Superior temporal gyrus (tissue), 1 donor: ENCODE data around the gene ANKFY1.
"Not testable (repeated sequence)": the region's sequence is repeated elsewhere in the genome, so short reads cannot be mapped to it uniquely, and the experiment has no call there.

Experiments
- DNase-seq: peaks from one replicate; pipeline ENCODE4 v3.0.0-alpha.2; 2016; ENCODE audit errors: extremely low spot score

The ANKFY1 gene

DNA sequence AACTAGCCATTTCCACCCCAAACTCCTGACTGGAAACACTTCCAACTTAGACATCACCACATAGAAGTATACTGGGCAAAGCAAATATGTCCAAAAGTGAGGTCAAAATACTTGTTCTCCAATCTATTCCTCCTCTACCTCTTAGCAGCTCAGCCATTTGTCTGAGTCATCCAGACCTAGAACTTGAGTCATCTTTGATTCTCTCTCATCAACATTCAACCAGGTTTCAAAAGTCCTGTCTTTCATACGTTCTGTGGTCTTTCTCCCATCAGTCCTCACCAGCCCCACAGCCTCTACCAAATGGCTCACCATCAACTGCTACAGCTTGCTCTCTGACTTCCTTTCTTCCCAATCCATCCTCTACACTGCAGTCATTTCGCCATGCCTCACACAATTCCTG is 6.8 kb downstream of the ANKFY1 start:
- DNase-seq, result no peak

GRCh38 chr17:4255271-4255670 is 8.5 kb downstream of the ANKFY1 start:
- DNase-seq, result not testable (repeated sequence)

GRCh38 chr17:4250887-4251286 is 12.9 kb downstream of the ANKFY1 start:
- no peak for DNase-seq

DNA sequence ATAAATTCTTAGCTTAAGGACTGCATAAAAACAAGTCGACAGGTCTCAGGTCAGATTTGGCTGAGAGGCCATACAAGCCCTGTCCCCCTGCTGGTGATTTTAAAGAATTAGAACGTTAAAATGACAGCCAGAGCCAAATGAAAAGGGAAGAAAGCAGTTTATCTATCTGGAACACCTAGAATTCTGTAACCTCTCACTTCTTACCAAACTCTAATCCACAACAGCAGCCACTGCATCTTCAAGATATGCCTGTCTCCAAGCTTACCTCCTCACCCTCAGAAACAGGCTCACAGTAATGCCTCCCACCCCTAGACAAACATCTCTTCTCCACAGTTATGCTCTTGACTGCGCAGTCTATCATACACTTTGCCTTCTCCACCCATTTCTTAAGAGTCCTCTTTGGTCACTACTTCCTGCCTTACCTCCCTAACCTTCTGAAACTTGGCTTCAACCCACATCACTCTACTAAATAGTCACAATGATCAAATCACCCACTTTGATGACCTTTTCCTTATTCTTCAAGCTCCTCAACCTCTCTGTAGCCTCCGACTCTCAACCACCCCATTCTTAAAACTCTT is 14.2 kb downstream of the ANKFY1 start:
- DNase-seq, result no peak

- DNase-seq, result no peak
Observed at GRCh38 chr17:4248504-4249277, 15.1 kb downstream of the ANKFY1 start.

- DNase-seq, result no peak
Observed at GRCh38 chr17:4247971-4248388, 15.8 kb downstream of the ANKFY1 start.

DNA sequence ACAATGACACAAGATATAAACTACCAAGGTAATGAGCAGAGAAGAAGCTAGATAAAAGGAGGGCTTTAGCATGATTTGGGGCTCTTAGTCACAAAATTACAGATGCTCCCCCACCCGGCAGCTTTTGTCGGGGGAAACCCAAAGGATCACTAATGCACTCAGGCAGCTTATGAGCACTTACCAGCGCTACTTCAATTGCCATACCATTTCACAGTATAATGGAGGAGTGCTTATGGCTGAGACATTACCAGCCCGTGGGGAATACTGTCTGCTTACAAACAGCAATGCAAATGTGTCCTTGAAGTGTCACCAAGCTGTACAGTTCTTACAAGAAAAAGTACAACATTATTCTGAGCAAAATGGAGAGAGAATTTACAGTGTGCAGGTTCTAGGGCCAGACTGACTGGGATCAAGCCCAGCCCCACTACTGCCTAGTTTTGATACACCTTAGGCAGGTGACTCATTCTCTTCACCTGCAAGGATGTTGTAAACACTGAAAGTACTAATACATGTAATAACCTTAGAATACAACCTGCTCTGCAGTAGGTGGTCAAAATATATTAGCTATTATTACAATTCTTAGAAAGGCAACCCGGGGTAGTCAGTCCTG is 16.3 kb downstream of the ANKFY1 start:
- no peak for DNase-seq

DNA sequence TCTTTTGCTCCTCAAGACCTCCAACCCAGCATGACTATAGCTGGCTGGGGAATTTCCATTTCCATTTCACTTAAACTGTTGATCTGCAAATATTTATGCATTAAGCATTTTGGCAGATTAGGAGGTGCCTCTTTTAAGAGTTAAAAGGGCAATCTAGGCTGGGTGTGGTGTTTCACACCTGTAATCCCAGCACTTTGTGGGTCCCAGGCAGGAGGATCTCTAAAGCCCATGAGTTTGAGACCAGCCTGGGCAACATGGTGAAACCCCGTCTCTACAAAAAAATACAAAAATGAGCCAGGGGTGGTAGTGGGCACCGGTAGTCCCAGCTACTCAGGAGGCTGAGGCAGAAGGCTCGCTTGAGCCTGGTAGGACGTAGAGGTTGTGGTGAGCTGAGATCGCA is 17.1 kb downstream of the ANKFY1 start:
- DNase-seq, result no peak

- DNase-seq, result no peak
Observed at GRCh38 chr17:4241535-4241934, 22.2 kb downstream of the ANKFY1 start.

GRCh38 chr17:4236456-4236855 is 27.3 kb downstream of the ANKFY1 start:
- no peak for DNase-seq

GRCh38 chr17:4235372-4236279 is 28.2 kb downstream of the ANKFY1 start:
- no peak for DNase-seq

DNA sequence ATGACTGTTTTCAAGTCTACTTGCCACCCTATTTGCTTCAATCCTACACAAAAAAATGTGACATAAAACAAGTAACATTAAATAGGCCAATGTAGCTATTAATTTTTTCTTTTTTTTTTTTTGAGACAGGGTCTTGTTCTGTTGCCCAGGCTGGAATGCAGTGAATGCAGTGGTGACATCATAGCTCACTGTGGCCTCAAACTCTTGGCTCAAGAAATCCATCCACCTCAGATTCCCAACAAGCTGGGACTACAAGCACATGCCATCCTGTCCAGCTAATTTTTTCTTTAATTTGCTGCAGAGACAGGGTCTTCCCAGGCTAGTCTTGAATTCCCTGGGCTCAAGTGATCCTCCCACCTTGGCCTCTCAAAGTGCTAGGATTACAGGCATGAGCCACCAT is 29.4 kb downstream of the ANKFY1 start:
- DNase-seq, result no peak

- DNase-seq, result no peak
Observed at GRCh38 chr17:4233668-4234258, 30.0 kb downstream of the ANKFY1 start.

DNA sequence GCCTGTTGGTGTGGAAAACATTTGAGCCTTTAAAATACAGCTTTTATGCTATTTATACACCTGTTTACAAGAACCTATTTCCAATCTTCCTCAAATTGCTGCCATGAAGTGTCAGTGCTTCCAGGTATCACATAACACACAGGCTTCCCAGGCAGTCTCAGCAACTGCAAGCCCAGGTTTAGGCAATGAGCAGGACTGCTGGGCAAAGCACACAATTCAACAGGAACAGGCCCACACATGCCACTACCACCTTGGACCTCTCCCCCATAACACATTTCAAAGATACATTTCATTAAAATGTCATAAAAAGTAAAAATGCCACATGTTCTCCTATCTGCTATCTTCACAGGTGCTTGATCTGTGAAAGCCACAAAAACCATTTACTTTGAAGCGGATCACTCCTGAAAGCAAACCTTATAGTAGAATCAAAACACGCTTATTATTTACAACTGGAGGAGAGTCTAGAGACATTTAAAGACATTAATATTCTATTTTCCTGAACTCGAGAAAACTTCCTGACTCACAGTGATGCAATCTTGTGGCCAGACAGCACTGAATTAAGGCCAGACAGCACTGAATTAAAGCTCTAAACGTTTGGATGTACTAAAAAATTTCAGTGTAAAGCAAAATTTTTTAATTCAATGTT is 31.5 kb downstream of the ANKFY1 start:
- DNase-seq, result no peak

GRCh38 chr17:4229627-4230541 is 33.9 kb downstream of the ANKFY1 start:
- peak; percentile 79 for DNase-seq

- DNase-seq, result no peak
Observed at GRCh38 chr17:4221899-4222659, 41.7 kb downstream of the ANKFY1 start.

DNA sequence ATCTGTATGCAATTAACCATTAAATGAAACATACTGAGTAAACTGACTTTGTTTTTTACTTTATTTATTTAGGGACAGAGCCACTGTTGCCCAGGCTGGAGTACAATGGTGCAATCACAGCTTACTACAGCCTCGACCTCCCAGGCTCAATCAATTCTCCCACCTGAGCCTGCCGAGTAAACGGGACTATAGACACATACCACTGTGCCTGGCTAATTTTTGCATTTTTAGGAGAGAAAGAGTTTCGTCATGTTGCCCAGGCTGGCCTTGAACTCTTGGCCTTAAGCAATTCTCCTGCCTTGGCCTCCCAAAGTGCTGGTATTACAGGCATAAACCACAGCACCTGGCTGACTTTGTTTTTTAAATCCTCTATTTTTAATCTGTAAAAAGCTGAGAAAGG is 42.6 kb downstream of the ANKFY1 start:
- no peak for DNase-seq

DNA sequence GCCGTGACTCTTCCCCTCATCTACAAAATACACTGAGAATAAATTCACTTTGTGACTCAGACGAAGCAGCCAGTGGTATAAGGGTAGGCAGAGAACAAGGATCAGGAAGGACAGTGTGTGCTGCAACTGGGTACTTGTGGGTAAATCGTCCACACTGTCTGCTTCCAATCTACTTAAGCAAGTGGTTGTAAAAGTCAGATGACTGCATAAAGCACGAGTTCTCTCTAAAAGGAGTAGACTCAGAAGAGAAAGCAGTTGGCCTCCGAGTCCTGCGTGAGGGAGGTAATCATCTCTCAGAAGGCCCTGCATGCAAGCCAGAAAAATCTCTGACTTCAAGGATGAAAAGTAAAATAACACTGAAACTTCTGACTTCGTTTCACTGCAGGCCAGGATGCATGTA is 43.1 kb downstream of the ANKFY1 start:
- DNase-seq, result no peak

DNA sequence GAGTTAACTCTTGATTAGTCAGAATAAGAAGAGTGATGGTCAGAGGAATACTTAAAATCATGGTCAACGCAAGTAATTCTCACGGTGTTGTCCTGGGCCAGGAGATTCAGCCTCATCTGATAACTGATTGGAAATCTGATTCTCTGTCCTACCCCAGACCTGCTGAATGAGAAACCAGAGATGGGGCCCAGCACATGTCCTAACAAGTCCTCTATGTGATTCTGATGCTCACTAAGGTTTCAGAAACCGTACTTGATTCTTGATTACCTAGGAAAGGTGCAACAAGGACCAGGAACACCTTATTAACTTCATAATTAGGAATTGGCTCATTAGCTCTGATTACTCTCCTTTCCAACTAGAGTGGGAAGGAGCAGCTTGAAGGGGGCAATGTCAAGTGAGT is 44.5 kb downstream of the ANKFY1 start:
- DNase-seq, result no peak
